ENCODE results near the gene ADGRB3. TPM values are rescaled to one million over a fixed set of nuclear protein-coding genes. Genes with fewer than 3 reads are reported as not detected.
"Not testable (repeated sequence)": the region's sequence is repeated elsewhere in the genome, so short reads cannot be mapped to it uniquely, and the experiment has no call there.

Gene ADGRB3
- polyA plus RNA-seq, 3 donors from 2014 or later: not detected

GRCh38 chr6:68919537-68919936 is 284.5 kb downstream of the ADGRB3 start:
- Mint-ChIP-seq H3K4me3 (no peak overlapping the region), H3K27me3 (ENCODE audit: low read depth in 3 of 3) (peaks cover 0 to 1% (median 0%) of the 10 kb centered on the region in 3 donors), H3K9me3 (peaks cover 6 to 31% (median 12%) of the 10 kb centered on the region in 6 donors), H3K36me3 (peaks cover 0 to 3% (median 0%) of the 10 kb centered on the region in 3 donors), H3K27ac (no peak overlapping the region), H3K4me1 (no peaks in the 10 kb centered on the region)
- no peak for DNase-seq

- Mint-ChIP-seq H3K4me3 (no peak overlapping the region), H3K27ac (no peak overlapping the region), H3K27me3 (ENCODE audit: low read depth in 3 of 3) (peaks cover 0 to 2% (median 0%) of the 10 kb centered on the region in 3 donors), H3K9me3 (peaks cover 2 to 20% (median 4%) of the 10 kb centered on the region in 6 donors), H3K4me1 (no peaks in the 10 kb centered on the region), H3K36me3 (no peaks in the 10 kb centered on the region)
- no peak for DNase-seq
Observed at GRCh38 chr6:68941345-68941744, 306.3 kb downstream of the ADGRB3 start.

DNA sequence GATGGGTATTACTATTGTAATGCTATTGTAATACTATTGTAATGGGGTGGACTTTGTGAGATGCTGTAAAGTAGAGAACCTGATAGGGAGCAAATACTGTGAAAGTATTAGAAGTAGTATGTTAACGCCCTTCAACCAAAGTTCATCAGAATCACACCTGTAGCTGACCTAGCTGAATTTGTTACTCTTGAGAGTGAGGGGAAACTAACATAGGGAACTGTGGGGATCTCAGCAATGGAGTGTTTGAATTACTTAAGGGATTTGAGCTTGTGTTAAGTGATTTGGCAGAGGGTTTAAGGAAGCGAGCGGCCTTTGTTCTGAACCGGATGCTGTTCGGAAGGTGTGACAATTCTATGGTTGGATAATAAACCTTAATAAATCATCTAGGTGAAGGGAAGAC is 312.6 kb downstream of the ADGRB3 start:
- DNase-seq: no peak
- no peak overlapping the region for H3K4me3 Mint-ChIP-seq
- peaks cover 1 to 13% (median 4%) of the 10 kb centered on the region in 6 donors for H3K9me3 Mint-ChIP-seq
- no peaks in the 10 kb centered on the region for H3K36me3 Mint-ChIP-seq
- no peaks in the 10 kb centered on the region for H3K4me1 Mint-ChIP-seq
- H3K27ac Mint-ChIP-seq: no peak overlapping the region
- peaks cover 0 to 1% (median 0%) of the 10 kb centered on the region in 3 donors for H3K27me3 Mint-ChIP-seq (ENCODE audit: low read depth in 3 of 3)

GRCh38 chr6:68951270-68951669 is 316.2 kb downstream of the ADGRB3 start:
- DNase-seq: no peak
- Mint-ChIP-seq H3K4me1 (no peaks in the 10 kb centered on the region), H3K27me3 (ENCODE audit: low read depth in 3 of 3) (peaks cover 0 to 1% (median 0%) of the 10 kb centered on the region in 3 donors), H3K27ac (no peak overlapping the region), H3K9me3 (peaks cover 1 to 16% (median 9%) of the 10 kb centered on the region in 6 donors), H3K36me3 (peaks cover 0 to 4% (median 0%) of the 10 kb centered on the region in 3 donors), H3K4me3 (no peak overlapping the region)

DNA sequence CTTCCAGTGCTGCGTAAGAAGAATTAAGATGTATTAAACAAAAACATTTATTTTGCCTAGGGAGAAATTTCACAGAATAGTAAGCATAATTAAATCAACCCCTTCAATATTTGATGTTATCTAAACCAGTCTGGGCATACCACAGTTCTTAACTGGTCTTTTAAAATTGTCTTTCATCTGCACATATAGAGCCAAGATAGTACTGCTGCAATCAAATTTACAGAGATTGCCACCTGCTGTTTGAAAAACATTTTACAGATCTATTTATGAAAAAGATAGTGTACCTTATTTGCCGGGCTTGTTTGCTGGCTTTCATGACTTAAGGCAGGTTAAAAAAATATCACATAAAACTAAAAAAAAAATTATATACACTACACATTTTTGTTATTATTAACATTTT is 323.2 kb downstream of the ADGRB3 start:
- Mint-ChIP-seq H3K27ac (no peak overlapping the region), H3K36me3 (peaks cover 0 to 4% (median 0%) of the 10 kb centered on the region in 3 donors), H3K4me1 (no peaks in the 10 kb centered on the region), H3K27me3 (ENCODE audit: low read depth in 3 of 3) (peaks cover 0 to 1% (median 0%) of the 10 kb centered on the region in 3 donors), H3K9me3 (peaks cover 2 to 13% (median 8%) of the 10 kb centered on the region in 6 donors), H3K4me3 (no peak overlapping the region)
- no peak for DNase-seq

GRCh38 chr6:68967549-68968300 is 332.6 kb downstream of the ADGRB3 start:
- Mint-ChIP-seq H3K27me3 (ENCODE audit: low read depth in 3 of 3) (peaks cover 0 to 1% (median 0%) of the 10 kb centered on the region in 3 donors), H3K4me3 (no peak overlapping the region), H3K27ac (no peak overlapping the region)

DNA sequence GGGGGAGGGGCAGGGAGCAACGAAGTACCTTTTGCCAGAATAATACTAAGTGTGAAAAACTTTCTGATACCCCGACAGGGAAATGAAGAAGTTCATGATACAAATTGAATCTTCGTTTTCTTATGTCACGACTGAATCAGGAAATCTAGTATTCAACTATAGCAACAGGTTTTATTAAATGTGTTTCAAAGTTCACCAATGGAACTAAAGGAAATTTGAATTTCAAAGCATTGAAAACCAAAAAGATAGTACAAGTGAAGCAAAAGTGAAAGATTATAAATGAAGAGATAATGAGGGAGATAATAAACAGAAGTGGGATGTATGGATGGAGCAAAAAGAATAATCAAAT is 333.2 kb downstream of the ADGRB3 start:
- H3K4me3 Mint-ChIP-seq: no peak overlapping the region
- peaks cover 0 to 1% of the 10 kb centered on the region in 2 donors for H3K4me1 Mint-ChIP-seq
- H3K27ac Mint-ChIP-seq: no peak overlapping the region
- peaks cover 0 to under 1% (median 0%) of the 10 kb centered on the region in 3 donors for H3K27me3 Mint-ChIP-seq (ENCODE audit: low read depth in 3 of 3)
- H3K36me3 Mint-ChIP-seq: no peaks in the 10 kb centered on the region
- H3K9me3 Mint-ChIP-seq: peaks cover 0 to 16% (median 2%) of the 10 kb centered on the region in 6 donors
- no peak for DNase-seq

More at GRCh38 chr6:68967549-68968300, 332.6 kb downstream of the ADGRB3 start:
- H3K9me3 Mint-ChIP-seq: peaks cover 0 to 20% (median 3%) of the 10 kb centered on the region in 6 donors
- peaks cover 0 to 1% of the 10 kb centered on the region in 2 donors for H3K4me1 Mint-ChIP-seq
- H3K36me3 Mint-ChIP-seq: no peaks in the 10 kb centered on the region
- peak in 1 of 3 donors; percentile 18 for DNase-seq

DNA sequence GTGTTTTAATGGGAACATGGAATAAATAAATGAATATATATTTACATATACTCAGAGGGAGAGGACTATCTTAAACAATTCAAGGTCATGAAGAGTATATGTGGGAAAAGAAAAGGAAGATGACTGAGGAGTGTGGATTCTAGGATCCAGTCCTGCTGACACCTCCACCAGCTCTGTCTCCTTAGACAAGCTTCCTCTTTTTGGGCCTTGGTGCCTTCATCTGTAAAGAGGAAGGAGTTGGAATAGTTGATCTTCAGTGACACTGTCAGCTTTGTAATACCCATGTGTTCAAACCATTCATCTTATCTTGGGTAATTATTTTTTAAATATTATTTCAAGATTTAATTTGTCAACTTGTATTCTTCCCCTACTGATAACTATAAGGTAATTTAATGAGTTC is 338.0 kb downstream of the ADGRB3 start:
- H3K4me1 Mint-ChIP-seq: no peaks in the 10 kb centered on the region
- H3K9me3 Mint-ChIP-seq: peaks cover 0 to 15% (median 3%) of the 10 kb centered on the region in 6 donors
- no peak for DNase-seq
- H3K27ac Mint-ChIP-seq: no peak overlapping the region
- H3K4me3 Mint-ChIP-seq: no peak overlapping the region
- H3K36me3 Mint-ChIP-seq: no peaks in the 10 kb centered on the region
- peaks cover 0 to 2% (median 0%) of the 10 kb centered on the region in 3 donors for H3K27me3 Mint-ChIP-seq (ENCODE audit: low read depth in 3 of 3)

- DNase-seq: no peak
- Mint-ChIP-seq H3K36me3 (no peaks in the 10 kb centered on the region), H3K27ac (no peak overlapping the region), H3K9me3 (peaks cover 0 to 9% (median 5%) of the 10 kb centered on the region in 6 donors), H3K4me1 (no peaks in the 10 kb centered on the region), H3K27me3 (ENCODE audit: low read depth in 3 of 3) (peaks cover 0 to 2% (median 0%) of the 10 kb centered on the region in 3 donors), H3K4me3 (no peak overlapping the region)
Observed at GRCh38 chr6:68975064-68975463, 340.0 kb downstream of the ADGRB3 start.

DNA sequence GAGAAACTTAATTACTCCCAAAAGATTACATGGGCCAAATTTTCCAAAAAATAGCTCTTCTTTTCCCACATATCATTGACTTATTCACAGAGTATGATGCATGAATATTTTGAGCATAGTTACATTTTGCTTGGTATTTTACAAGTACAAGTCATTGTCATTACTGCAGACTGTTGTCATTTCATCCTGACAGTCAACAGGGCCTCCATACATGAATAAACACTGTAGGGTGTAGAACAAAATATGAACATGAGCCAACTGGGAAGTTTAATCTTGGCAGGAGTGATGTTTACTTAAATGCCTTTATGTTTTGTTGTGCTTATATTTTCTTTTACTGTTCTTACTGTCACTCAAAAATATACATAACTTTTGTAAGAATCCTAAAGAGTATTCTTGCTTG is 340.7 kb downstream of the ADGRB3 start:
- Mint-ChIP-seq H3K4me1 (no peaks in the 10 kb centered on the region), H3K4me3 (no peak overlapping the region), H3K36me3 (no peaks in the 10 kb centered on the region), H3K9me3 (peaks cover 0 to 14% (median 2%) of the 10 kb centered on the region in 6 donors), H3K27me3 (ENCODE audit: low read depth in 3 of 3) (peaks cover 0 to 2% (median 0%) of the 10 kb centered on the region in 3 donors), H3K27ac (no peak overlapping the region)
- no peak for DNase-seq

GRCh38 chr6:68976260-68976659 is 341.2 kb downstream of the ADGRB3 start:
- Mint-ChIP-seq H3K27me3 (ENCODE audit: low read depth in 3 of 3) (peaks cover 0 to 2% (median 0%) of the 10 kb centered on the region in 3 donors), H3K9me3 (peaks cover 0 to 14% (median 2%) of the 10 kb centered on the region in 6 donors), H3K27ac (no peak overlapping the region), H3K4me3 (no peak overlapping the region), H3K36me3 (no peaks in the 10 kb centered on the region), H3K4me1 (no peaks in the 10 kb centered on the region)
- DNase-seq: no peak

DNA sequence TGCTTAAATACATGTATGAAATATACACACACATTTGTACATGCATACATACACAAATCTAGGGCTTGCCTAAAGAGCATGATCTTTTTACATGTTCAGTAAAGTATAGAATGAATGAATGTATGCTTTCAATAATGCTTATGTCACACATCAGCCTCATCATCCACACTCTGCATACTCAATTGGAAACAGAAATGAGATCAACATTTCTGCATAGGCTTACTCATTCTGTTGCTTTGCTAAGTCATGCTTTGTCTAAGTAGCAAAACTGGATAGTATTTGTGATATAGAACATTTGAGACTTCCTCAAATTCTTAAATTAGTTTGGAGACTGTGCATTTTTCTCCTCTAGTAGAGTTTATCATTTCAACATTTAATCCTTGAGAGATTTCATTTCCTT is 343.3 kb downstream of the ADGRB3 start:
- no peak overlapping the region for H3K27ac Mint-ChIP-seq
- no peaks in the 10 kb centered on the region for H3K36me3 Mint-ChIP-seq
- DNase-seq: no peak
- peaks cover 0 to 2% (median 0%) of the 10 kb centered on the region in 3 donors for H3K27me3 Mint-ChIP-seq (ENCODE audit: low read depth in 3 of 3)
- H3K4me1 Mint-ChIP-seq: no peaks in the 10 kb centered on the region
- H3K9me3 Mint-ChIP-seq: peaks cover 0 to 14% (median 2%) of the 10 kb centered on the region in 6 donors
- no peak overlapping the region for H3K4me3 Mint-ChIP-seq

DNA sequence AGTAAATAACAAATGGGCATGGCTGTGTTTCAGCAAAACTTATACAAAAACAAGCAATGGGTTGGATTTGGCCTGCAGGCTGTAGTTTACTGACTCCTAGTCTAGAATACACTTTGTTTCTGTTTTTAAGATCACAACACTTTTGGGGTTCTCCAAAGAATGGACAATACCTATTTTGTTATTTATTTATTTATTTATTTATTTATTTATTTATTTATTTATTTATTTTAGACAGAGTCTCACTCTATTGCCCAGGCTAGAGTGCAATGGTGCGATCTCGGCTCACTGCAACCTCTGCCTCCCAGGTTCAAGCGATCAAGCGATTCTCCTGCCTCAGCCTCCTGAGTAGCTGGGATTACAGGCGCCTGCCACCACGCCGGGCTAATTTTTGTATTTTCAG is 346.6 kb downstream of the ADGRB3 start:
- peaks cover 3 to 16% (median 8%) of the 10 kb centered on the region in 6 donors for H3K9me3 Mint-ChIP-seq
- not testable (repeated sequence) for H3K4me3 Mint-ChIP-seq; H3K4me1 Mint-ChIP-seq; H3K27ac Mint-ChIP-seq; H3K36me3 Mint-ChIP-seq; DNase-seq; H3K27me3 Mint-ChIP-seq (ENCODE audit: low read depth in 3 of 3)

DNA sequence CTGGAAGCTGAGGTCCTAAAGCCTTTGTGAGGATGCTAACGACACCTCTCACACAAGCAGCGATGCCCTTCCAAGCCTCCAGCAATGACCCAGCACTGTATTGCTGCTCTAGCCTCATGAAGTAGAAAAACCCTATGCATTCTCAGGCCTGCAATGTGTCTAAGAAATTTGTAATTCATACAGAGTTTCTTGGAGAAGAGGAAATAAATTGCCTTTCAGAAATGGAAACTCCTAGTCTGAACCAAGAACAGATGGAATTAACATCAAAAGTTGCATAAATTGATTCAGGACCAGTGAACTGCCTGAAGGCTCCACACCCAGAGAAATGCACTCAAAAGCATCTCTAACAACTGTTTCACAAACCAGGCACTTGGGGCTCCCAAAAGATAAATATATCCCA is 353.6 kb downstream of the ADGRB3 start:
- Mint-ChIP-seq H3K4me1 (no peaks in the 10 kb centered on the region), H3K4me3 (no peak overlapping the region), H3K27me3 (ENCODE audit: low read depth in 3 of 3) (peaks cover 0 to 1% (median under 1%) of the 10 kb centered on the region in 3 donors), H3K27ac (no peak overlapping the region), H3K9me3 (peaks cover 3 to 22% (median 8%) of the 10 kb centered on the region in 6 donors), H3K36me3 (peaks cover 0 to 5% (median 0%) of the 10 kb centered on the region in 3 donors)
- no peak for DNase-seq
